Osteoblast (primary cell): ENCODE data around the gene SON. TPM values are rescaled to one million over a fixed set of nuclear protein-coding genes. Genes with fewer than 3 reads are reported as not detected.
A peak's percentile ranks its signal among the peaks of the same experiment; 100 is the strongest.

ENCODE experiments used
- DNase-seq: peaks from one replicate; pipeline ENCODE4 v3.0.0; 2011; ENCODE audit warnings: low spot score, mixed read lengths; ENCODE audit not compliant: insufficient read length; ENCODE audit errors: missing footprints
- H2AFZ ChIP-seq: 2 replicates; pipeline ENCODE4 v1.6.0; 2011; ENCODE audit warnings: mild to moderate bottlenecking, low read length
- H3K27ac ChIP-seq: 2 replicates; pipeline ENCODE4 v1.5.1; 2011; ENCODE audit warnings: mild to moderate bottlenecking, low read depth, low read length, moderate library complexity
- H3K27me3 ChIP-seq: 2 replicates; pipeline ENCODE4 v1.6.0; 2012; ENCODE audit warnings: mild to moderate bottlenecking, control low read depth, inconsistent platforms, low read length, moderate library complexity; ENCODE audit not compliant: insufficient read depth
- H3K36me3 ChIP-seq: 2 replicates; pipeline ENCODE4 v1.5.1; 2011; ENCODE audit warnings: mild to moderate bottlenecking, low read length, control low read depth, moderate library complexity; ENCODE audit not compliant: insufficient read depth
- H3K4me1 ChIP-seq: 2 replicates; pipeline ENCODE4 v1.5.1; 2011; ENCODE audit warnings: mild to moderate bottlenecking, low read length, control low read depth, moderate library complexity; ENCODE audit not compliant: insufficient read depth
- H3K4me2 ChIP-seq: 2 replicates; pipeline ENCODE4 v1.6.0; 2011; ENCODE audit warnings: mild to moderate bottlenecking, low read length; ENCODE audit not compliant: insufficient read depth
- H3K4me3 ChIP-seq: fragments of 200-600 bp; sonication (generic); 3 replicates; pipeline ENCODE4 v1.5.1; 2012; ENCODE audit warnings: mild to moderate bottlenecking, low read length, inconsistent platforms; ENCODE audit not compliant: insufficient read depth
- H3K79me2 ChIP-seq: 2 replicates; pipeline ENCODE4 v1.6.0; 2012; ENCODE audit warnings: mild to moderate bottlenecking, low read length, control low read depth, inconsistent platforms; ENCODE audit not compliant: insufficient read depth
- H3K9me3 ChIP-seq: 2 replicates; pipeline ENCODE4 v1.5.1; 2011; ENCODE audit warnings: low read depth, low read length, control low read depth
- H4K20me1 ChIP-seq: 2 replicates; pipeline ENCODE4 v1.6.0; 2012; ENCODE audit warnings: mild to moderate bottlenecking, low read length, control low read depth; ENCODE audit not compliant: insufficient read depth
- total RNA-seq: library from RNA; depleted of rRNA; stranded (reverse); fragments of >200 nt; gene quantifications from 2 replicates; pipeline ENCODE4 v1.2.3, GENCODE V29; 2012
- TF ChIP-seq, protein P1 (sequence below): IDR thresholded peaks from 2 replicates; pipeline ENCODE4 v1.5.1; 2011; ENCODE audit warnings: mild to moderate bottlenecking, low read depth, low read length, moderate library complexity; ENCODE audit errors: extremely low read depth

The SON gene
- total RNA-seq, 1 donor, result 137 TPM

GRCh38 chr21:33578214-33578613, 35.4 kb downstream of the SON start:
- Histone ChIP-seq H3K4me3 (no peak overlapping the region), H3K79me2 (peaks cover 12% of the 10 kb centered on the region), H4K20me1 (peaks cover 6% of the 10 kb centered on the region), H3K4me2 (no peak overlapping the region), H2AFZ (no peak overlapping the region), H3K4me1 (peaks cover 11% of the 10 kb centered on the region), H3K27me3 (no peaks in the 10 kb centered on the region), H3K27ac (peak overlapping the region; percentile 52), H3K9me3 (no peaks in the 10 kb centered on the region), H3K36me3 (peaks cover 64% of the 10 kb centered on the region)
- TF ChIP-seq, protein P1, sequence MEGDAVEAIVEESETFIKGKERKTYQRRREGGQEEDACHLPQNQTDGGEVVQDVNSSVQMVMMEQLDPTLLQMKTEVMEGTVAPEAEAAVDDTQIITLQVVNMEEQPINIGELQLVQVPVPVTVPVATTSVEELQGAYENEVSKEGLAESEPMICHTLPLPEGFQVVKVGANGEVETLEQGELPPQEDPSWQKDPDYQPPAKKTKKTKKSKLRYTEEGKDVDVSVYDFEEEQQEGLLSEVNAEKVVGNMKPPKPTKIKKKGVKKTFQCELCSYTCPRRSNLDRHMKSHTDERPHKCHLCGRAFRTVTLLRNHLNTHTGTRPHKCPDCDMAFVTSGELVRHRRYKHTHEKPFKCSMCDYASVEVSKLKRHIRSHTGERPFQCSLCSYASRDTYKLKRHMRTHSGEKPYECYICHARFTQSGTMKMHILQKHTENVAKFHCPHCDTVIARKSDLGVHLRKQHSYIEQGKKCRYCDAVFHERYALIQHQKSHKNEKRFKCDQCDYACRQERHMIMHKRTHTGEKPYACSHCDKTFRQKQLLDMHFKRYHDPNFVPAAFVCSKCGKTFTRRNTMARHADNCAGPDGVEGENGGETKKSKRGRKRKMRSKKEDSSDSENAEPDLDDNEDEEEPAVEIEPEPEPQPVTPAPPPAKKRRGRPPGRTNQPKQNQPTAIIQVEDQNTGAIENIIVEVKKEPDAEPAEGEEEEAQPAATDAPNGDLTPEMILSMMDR, result no peak
- DNase-seq, result no peak

DNA sequence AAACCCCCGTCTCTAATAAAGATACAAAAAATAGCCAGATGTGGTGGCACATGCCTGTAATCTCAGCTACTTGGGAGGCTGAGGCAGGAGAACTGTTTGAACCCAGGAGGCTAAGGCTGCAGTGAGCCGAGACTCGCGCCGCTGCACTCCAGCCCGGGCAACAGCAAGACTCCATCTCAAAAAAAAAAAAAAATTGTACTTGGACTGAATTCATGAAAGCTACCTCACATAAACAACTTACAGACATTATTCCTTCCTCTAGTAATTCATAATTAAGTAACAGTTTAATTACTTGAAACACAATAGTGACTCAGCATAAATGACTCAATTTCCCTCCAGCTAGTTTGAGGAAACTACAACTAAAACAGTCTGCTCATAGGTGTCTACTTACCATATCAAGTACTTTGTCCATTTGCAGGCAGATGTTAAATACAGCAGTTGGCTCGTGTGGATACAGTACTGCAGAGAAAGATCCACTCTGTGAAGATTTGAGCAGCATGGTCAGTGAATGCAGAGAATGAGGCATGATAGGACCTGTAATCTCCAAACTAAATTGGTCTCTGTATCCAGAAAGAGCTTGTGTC, 36.2 kb downstream of the SON start:
- TF ChIP-seq, protein P1, result no peak
- peak overlapping the region; percentile 52 for H3K27ac ChIP-seq
- peaks cover 11% of the 10 kb centered on the region for H3K4me1 ChIP-seq
- H3K9me3 ChIP-seq, result no peaks in the 10 kb centered on the region
- H3K4me2 ChIP-seq, result no peak overlapping the region
- H3K79me2 ChIP-seq, result peaks cover 7% of the 10 kb centered on the region
- no peaks in the 10 kb centered on the region for H3K27me3 ChIP-seq
- H3K4me3 ChIP-seq, result no peak overlapping the region
- H4K20me1 ChIP-seq, result peaks cover 6% of the 10 kb centered on the region
- DNase-seq, result no peak
- no peak overlapping the region for H2AFZ ChIP-seq
- H3K36me3 ChIP-seq, result peaks cover 59% of the 10 kb centered on the region

GRCh38 chr21:33584455-33584854, 41.6 kb downstream of the SON start:
- Histone ChIP-seq H3K27ac (no peak overlapping the region), H2AFZ (no peak overlapping the region), H3K9me3 (no peaks in the 10 kb centered on the region), H3K4me1 (peaks cover 5% of the 10 kb centered on the region), H4K20me1 (no peaks in the 10 kb centered on the region), H3K79me2 (peaks cover 32% of the 10 kb centered on the region), H3K4me3 (no peak overlapping the region), H3K4me2 (no peak overlapping the region), H3K36me3 (peaks cover 18% of the 10 kb centered on the region), H3K27me3 (no peaks in the 10 kb centered on the region)
- TF ChIP-seq, protein P1, result no peak
- DNase-seq, result no peak

DNA sequence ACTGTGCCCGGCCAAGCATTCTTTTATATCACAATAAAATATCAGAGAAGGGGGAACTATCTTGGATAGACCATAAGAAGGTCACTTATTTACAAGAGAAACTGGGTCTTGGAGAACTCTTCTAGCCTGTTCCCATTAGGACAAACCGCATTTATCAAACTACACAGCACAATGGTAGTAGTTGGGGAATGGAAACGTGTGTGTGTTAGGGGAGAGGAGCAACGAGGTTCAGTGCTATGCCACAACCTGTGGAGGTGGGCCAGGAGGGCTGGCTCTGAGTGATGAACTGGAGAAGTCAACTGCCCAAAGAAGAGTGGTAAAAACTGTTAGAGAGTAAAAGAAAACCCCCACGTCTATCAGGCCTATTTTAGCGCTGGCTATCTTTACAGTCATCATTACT, 44.1 kb downstream of the SON start:
- peak overlapping the region; percentile 4 for H2AFZ ChIP-seq
- peak overlapping the region; percentile 10 for H3K4me3 ChIP-seq

More for the DNA sequence above, 44.1 kb downstream of the SON start:
- TF ChIP-seq, protein P1, result no peak
- Histone ChIP-seq H3K4me2 (peak overlapping the region; percentile 97), H3K4me1 (peaks cover 8% of the 10 kb centered on the region), H3K27ac (no peak overlapping the region), H3K36me3 (peaks cover 11% of the 10 kb centered on the region), H3K27me3 (no peaks in the 10 kb centered on the region), H3K79me2 (peaks cover 32% of the 10 kb centered on the region), H3K9me3 (no peaks in the 10 kb centered on the region), H4K20me1 (no peaks in the 10 kb centered on the region)
- peak; percentile 80 for DNase-seq
